AG09309 (cell line): ENCODE measurements around the gene ARPC3.
"Not testable (repeated sequence)": the region's sequence is repeated elsewhere in the genome, so short reads cannot be mapped to it uniquely, and the experiment has no call there.

Source experiments
- DNase-seq: peaks from one replicate; pipeline ENCODE4 v3.0.0-alpha.2; 2010; ENCODE audit warnings: low read depth
- H3K4me3 ChIP-seq: 2 replicates; pipeline ENCODE4 v1.5.1; 2011; ENCODE audit warnings: mild to moderate bottlenecking, low read depth, low read length, moderate library complexity; ENCODE audit not compliant: control insufficient read depth
- TF ChIP-seq, protein P1 (sequence below): IDR thresholded peaks from 2 replicates; pipeline ENCODE4 v1.5.1; 2011; ENCODE audit warnings: mild to moderate bottlenecking, low read depth, low read length, inconsistent platforms; ENCODE audit not compliant: insufficient read depth, control insufficient read depth; ENCODE audit errors: missing control alignments

Gene ARPC3

DNA sequence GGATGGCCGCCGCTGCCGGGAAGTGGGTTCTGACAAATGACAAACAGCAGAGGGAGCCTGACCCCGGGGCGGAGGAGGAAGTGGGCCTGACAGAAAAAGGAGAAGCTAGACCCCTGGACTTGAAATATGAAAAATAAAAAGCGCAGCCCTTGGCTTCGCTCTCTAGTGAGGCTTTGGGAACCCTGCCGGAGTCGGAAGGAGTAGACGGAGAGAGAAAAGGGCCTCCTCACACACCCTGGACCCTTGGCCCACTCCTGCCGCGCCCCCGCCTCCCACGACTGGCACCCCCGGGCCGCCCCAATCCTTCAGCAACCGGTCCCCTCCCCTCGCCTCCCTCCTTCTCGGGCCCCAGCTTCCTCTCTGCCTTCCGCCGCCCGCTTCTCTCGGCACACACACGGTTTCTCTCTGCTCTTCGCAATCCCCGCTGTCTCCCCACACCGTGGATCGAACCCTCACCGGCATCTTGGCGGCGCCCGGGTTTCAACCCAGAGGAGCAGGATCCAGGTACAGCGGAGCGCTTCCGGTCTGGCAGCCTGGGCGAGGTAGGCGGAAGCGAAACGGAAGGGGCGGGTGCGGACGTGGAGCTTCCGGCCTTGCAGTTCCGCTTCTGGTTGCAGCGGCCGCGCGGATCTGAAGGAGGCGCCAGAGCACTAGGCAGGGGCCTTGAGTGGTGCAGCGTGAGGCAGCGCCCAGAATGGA, at the start of gene ARPC3:
Gene ARPC3, minus strand, starts transcription at position 539 of the 699 bp plus-strand sequence. Its CDS starts 77 bp downstream, at position 462.
- DNase-seq = peak; percentile 66
- TF ChIP-seq, protein P1, sequence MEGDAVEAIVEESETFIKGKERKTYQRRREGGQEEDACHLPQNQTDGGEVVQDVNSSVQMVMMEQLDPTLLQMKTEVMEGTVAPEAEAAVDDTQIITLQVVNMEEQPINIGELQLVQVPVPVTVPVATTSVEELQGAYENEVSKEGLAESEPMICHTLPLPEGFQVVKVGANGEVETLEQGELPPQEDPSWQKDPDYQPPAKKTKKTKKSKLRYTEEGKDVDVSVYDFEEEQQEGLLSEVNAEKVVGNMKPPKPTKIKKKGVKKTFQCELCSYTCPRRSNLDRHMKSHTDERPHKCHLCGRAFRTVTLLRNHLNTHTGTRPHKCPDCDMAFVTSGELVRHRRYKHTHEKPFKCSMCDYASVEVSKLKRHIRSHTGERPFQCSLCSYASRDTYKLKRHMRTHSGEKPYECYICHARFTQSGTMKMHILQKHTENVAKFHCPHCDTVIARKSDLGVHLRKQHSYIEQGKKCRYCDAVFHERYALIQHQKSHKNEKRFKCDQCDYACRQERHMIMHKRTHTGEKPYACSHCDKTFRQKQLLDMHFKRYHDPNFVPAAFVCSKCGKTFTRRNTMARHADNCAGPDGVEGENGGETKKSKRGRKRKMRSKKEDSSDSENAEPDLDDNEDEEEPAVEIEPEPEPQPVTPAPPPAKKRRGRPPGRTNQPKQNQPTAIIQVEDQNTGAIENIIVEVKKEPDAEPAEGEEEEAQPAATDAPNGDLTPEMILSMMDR = peak; percentile 90
- H3K4me3 ChIP-seq = peak within 1 kb of the TSS; percentile 99

DNA sequence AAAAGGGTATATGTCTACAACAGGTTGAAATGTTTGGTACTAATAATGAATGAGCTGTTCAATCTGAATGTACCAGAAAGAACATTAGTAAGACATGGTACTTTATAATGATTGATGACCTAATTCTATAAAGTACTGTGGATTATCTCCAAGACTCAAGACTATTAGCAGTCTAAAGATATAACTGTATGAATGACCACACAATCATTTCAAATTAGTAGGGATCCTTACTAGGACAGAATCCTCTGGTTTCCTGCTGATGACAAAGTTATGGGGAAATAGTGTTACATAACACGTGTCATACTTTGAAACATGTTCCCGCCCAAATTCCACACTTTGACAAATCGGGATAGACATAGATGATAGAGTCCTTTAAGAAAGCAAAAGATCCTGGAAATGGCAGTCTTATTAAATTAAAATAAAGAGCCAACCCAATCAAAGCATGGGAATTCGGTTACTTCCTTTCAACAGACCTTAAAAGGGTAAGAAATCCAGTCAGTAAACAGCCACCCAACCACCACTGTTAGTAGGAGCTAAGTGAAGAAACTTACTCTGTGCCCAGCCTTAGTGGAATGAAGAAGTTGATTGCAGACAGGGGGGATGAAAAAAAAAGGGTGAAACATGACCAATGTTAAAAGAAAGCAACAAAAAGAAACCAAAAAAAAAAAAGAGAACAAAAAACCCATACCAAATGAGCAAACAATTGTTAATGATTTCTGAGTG, 49.0 kb upstream of the ARPC3 start:
- TF ChIP-seq, protein P1 = no peak
- DNase-seq = peak; percentile 25
- no peak overlapping the region for H3K4me3 ChIP-seq

DNA sequence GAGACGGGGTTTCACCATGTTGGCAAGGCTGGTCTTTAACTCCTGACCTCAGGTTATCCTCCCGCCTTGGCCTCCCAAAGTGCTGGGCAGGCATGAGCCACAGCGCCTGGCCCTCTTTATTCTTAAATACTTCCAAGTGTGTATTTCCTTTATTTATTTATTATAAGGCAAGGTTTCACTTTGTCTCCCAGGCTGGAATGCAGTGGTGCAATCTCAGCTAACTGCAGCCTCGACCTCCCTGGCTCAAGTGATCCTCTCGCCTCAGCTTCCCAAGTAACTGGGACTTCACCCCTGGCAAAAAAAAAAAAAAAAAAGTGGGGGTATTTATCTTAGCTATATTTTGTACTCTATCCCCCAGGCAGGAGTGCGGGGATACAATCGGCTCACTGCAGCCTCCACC, 25.3 kb upstream of the ARPC3 start:
- TF ChIP-seq, protein P1 = no peak
- no peak for DNase-seq
- no peak overlapping the region for H3K4me3 ChIP-seq

DNA sequence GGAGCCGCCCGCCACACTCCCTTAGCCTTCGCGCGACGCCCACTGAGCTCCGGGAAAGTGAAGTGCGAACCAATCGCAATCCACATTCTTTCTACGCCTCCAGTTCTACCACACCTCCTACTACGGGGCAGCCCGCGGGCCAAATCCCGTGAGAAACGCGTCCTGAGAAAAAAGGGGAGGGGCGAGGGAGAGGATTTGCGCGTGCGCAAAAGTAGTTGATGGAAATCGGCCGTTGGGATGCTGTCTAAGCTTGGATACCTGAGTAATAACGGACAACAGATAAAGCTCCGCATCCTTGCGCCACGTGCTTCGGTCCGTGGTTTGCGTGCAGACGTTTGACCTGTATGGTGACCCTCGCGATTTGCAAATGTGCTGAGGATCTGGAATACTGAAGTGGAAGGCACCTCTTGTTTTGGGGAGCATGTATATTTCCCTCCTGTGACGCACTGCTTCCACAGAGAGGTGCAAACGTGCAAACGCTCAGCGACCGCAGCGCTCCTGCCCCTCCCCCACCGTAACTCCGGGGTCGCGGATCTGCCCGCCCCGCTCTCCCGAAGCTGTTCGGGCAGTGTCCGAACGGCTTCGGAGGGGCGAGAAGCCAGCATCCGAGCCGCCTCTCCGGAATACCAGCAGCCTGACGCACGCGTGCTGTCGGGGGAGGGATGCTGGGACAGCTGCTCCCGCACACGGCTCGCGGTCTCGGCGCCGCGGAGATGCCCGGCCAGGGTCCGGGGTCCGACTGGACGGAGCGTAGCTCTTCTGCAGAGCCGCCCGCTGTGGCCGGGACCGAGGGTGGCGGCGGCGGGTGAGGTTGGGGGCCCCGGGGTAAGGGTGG, 18.3 kb upstream of the ARPC3 start, which contains the start of the genes FAM216A and GPN3:
Gene FAM216A, plus strand, starts transcription at position 632 of the 835 bp plus-strand sequence. Its CDS starts 31 bp downstream, at position 663.
Gene GPN3, minus strand, starts transcription at position 44 of the 835 bp plus-strand sequence. CDS start 54 bp downstream, outside the sequence.
- peak; percentile 90 for DNase-seq
- TF ChIP-seq, protein P1 = no peak
- peak within 1 kb of the TSS; percentile 97 for H3K4me3 ChIP-seq

DNA sequence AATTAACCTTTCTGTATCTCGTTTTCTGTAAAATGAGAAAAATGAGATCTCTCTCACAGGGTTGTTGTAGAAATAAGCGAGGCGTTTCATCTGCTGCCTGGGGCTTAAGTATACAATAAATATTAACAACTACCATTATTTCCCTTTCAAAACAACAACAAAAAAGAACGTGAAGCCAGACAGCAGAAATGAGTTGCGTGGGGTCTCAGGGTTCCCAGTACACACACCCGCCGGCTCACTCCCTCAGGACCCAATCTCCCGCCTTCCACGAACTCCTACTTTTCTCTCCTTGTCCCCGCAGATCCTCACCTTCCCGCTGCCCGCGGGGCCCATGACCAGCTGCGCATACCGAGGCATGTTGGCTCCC, 17.7 kb upstream of the ARPC3 start:
- DNase-seq = no peak
- TF ChIP-seq, protein P1 = no peak
- H3K4me3 ChIP-seq = peak overlapping the region; percentile 97

DNA sequence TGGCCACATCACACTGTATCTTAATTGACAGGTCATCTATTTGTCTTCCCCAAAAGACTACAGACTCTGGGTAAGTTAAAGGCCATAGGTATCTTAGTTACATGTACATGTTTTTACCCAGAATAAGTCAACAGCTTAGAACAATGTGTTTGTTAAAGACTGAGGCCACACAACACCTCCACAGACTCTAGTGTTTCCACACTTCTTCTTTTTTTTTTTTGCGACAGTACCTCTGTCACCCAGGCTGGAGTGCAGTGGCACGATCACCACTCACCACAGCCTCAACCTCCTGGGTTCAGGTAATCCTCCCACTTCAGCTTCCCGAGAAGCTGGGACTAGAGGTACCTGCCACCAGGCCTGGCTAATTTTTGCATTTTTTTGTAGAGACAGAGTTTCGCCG, 16.7 kb upstream of the ARPC3 start:
- no peak for DNase-seq
- no peak overlapping the region; the same call in 1 of the 2 replicates for H3K4me3 ChIP-seq

DNA sequence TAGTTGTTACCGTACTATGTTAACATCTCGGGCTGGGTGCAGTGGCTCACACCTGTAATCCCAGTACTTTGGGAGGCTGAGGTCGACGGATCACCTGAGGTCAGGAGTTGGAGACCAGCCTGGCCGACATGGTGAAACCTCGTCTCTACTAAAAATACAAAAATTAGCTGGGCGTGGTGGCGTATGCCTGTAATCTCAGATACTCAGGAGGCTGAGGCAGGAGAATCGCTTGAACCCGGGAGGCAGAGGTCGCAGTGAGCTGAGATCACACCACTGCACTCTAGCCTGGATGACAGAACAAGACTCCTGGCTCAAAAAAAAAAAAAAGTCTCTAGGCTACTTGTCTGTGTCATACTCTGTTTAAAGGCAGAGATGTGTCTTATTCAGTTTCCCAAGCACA, 15.6 kb upstream of the ARPC3 start:
- H3K4me3 ChIP-seq, DNase-seq: not testable (repeated sequence)

More for the DNA sequence above, 16.7 kb upstream of the ARPC3 start:
- TF ChIP-seq, protein P1 = no peak
